Stimulated activated naive CD8-positive, alpha-beta T cell treated with anti-CD3 and anti-CD28 coated beads, Interleukin-15, amount 100 ng/mL, for 72 hours (primary cell): ENCODE results near the gene NPSR1.
A peak's percentile ranks its signal among the peaks of the same experiment; 100 is the strongest.

ENCODE experiments used
- ATAC-seq: fragments of 150-1000 bp; cut with Tn5 transposase; 2 replicates; pipeline ENCODE4 v1.10.0; 2021; ENCODE audit warnings: mild to moderate bottlenecking, moderate library complexity
- DNase-seq, 2 donors: peaks; one replicate each; pipeline ENCODE4 v3.0.0; 2021 to 2022
- H3K27ac Mint-ChIP-seq, 2 donors: one replicate each; pipeline ENCODE4 v1.8.0; 2022; ENCODE audit warnings: mild to moderate bottlenecking in 2 of 2, mixed read lengths in 2 of 2, moderate library complexity in 2 of 2
- H3K27me3 Mint-ChIP-seq: one replicate; pipeline ENCODE4 v1.8.0; 2022; ENCODE audit warnings: mixed read lengths
- H3K4me1 Mint-ChIP-seq: one replicate; pipeline ENCODE4 v1.8.0; 2022; ENCODE audit warnings: mild to moderate bottlenecking, mixed read lengths
- H3K4me3 Mint-ChIP-seq, 2 donors: one replicate each; pipeline ENCODE4 v1.8.0; 2022; ENCODE audit warnings: mild to moderate bottlenecking in 2 of 2, mixed read lengths in 2 of 2, moderate library complexity in 1 of 2
- H3K9me3 Mint-ChIP-seq, 2 donors: one replicate each; pipeline ENCODE4 v1.8.0; 2022; ENCODE audit warnings: mixed read lengths in 2 of 2

Gene NPSR1

DNA sequence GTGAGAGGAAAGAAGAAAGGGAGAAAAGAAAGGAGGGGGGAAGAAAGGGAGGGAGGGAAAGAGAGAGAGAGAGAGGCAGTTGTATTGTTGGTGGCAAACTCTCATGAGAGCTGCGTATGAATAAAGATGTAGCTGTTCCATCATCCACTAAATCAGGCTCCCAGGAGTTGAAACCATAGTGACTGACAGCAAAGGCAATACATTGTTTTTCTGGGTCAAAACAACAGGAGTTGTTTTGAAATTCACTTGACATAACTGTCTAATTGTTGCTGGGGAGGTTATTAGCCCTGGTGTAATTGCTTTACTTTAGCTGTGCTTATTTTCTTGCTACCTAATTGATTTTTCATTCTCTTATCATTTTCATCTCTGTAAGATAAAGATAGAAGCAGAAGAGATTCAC, 173.4 kb downstream of the NPSR1 start:
- Mint-ChIP-seq H3K27me3 (peaks cover 18% of the 10 kb centered on the region), H3K4me3 (no peak overlapping the region), H3K9me3 (no peaks in the 10 kb centered on the region), H3K4me1 (no peaks in the 10 kb centered on the region), H3K27ac (no peak overlapping the region)
- ATAC-seq (no peak), DNase-seq (no peak)

DNA sequence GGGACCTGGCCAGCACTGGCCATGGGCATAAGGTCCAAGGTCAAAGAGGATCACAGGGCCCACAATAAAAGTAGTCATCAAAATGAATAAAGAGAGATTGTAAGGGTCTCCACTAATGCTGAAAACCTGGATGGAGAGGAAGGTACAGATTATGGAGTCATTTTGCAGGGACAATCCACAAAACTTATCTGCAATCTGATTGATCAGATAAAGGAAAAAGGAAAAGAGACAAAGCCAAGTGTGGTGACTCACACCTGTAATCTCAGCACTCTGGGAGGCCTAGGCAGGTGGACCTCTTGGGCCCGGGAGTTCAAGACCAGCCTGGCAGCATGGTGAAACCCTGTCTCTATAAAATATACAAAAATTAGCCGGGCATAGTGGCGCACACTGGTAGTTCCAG, 174.0 kb downstream of the NPSR1 start:
- ATAC-seq (no peak), DNase-seq (no peak)
- no peak overlapping the region for H3K27ac Mint-ChIP-seq
- no peaks in the 10 kb centered on the region for H3K4me1 Mint-ChIP-seq
- H3K4me3 Mint-ChIP-seq: no peak overlapping the region
- H3K27me3 Mint-ChIP-seq: peaks cover 18% of the 10 kb centered on the region
- no peaks in the 10 kb centered on the region for H3K9me3 Mint-ChIP-seq

- H3K4me1 Mint-ChIP-seq: no peaks in the 10 kb centered on the region
- ATAC-seq: no peak
- no peak for DNase-seq
- H3K9me3 Mint-ChIP-seq: no peaks in the 10 kb centered on the region
- peaks cover 20% of the 10 kb centered on the region for H3K27me3 Mint-ChIP-seq
- no peak overlapping the region for H3K4me3 Mint-ChIP-seq
- no peak overlapping the region for H3K27ac Mint-ChIP-seq
Measured at GRCh38 chr7:34835901-34836600, 178.0 kb downstream of the NPSR1 start.

DNA sequence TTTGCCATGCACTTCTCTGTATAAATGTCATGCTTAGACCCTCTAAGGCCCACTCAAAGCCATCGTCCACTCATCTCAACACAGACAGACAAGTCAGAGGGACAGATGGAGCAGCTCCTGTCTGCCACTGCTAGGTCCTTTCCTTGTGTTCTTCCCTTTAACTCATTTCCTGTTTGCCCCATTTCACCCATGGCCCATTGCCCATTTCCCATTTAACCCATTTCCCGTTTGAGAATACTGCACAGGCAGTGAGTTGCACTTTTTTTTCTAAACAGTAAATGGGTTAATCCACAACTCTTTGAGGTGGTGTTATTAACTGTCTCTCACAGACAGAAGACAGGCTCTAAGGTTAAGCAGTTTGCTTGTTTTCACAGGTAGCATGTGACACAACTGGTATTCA, 179.3 kb downstream of the NPSR1 start:
- Mint-ChIP-seq H3K9me3 (no peaks in the 10 kb centered on the region), H3K27me3 (peaks cover 18% of the 10 kb centered on the region), H3K4me1 (no peaks in the 10 kb centered on the region), H3K4me3 (no peak overlapping the region), H3K27ac (no peak overlapping the region)
- ATAC-seq (no peak), DNase-seq (no peak)

DNA sequence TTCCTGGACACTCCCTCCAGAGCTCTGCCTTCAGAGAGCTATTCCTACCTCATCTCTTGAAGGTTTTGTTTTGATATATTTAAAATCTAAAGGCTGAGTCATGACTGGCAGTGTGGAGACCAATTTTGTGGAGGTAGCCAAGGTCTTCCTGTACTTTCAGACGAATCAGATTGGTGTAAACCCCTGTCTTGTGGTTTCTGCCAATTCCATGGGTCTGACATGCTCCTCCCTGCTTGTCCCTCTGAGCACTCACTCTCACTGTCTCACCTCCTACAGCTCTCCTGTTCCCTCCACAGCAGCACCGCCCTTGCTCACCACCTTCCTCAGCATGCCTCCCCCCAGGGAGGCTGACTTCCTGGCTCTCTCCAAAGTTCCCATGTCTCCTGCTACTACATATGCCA, 179.8 kb downstream of the NPSR1 start:
- Mint-ChIP-seq H3K27ac (no peak overlapping the region), H3K4me3 (no peak overlapping the region), H3K27me3 (peaks cover 18% of the 10 kb centered on the region), H3K4me1 (no peaks in the 10 kb centered on the region), H3K9me3 (peaks cover 0 to 3% of the 10 kb centered on the region in 2 donors)
- no peak for DNase-seq
- ATAC-seq: no peak

DNA sequence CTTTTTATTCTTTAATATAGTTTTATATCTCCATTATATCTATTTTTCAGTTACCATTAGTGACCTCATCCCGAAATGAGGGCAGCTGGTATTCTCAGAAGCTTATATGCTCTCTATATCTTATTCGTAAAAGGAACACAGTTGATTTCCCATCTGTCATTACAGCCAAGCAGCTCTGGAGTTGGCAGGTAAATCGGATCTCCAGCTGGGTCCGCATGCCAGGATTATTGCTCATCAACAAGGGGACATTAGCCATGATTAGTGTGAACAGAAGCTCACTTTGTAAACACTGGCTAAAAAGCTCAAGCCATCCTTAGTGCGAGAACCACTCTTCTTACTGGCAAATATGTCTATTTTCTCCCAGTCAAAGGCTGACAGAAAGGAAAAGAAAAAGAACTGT, 180.3 kb downstream of the NPSR1 start:
- Mint-ChIP-seq H3K27me3 (peaks cover 18% of the 10 kb centered on the region), H3K27ac (no peak overlapping the region), H3K4me3 (no peak overlapping the region), H3K9me3 (peaks cover 0 to 8% of the 10 kb centered on the region in 2 donors), H3K4me1 (no peaks in the 10 kb centered on the region)
- no peak for DNase-seq
- no peak for ATAC-seq

DNA sequence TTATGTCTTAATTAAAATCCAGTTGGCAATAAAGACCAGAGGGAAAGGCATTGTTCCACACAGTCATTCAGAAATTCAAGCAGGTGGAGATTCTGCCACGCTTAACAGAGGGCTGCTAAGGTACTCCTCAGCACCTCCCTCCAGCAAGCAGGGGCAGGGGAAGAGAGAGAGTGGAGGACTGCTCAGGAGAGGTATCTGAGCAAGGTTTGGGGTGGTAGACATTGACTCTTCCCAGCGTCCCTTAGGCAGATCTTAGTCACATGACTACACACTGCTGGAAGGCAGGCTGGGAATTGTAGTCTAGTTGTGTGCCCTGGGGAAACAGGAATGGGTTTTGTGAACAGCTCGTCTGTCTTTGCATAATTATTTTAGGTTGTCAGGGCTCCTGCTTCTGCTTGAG, 181.6 kb downstream of the NPSR1 start:
- ATAC-seq: no peak
- peaks cover 0 to 10% of the 10 kb centered on the region in 2 donors for H3K9me3 Mint-ChIP-seq

DNA sequence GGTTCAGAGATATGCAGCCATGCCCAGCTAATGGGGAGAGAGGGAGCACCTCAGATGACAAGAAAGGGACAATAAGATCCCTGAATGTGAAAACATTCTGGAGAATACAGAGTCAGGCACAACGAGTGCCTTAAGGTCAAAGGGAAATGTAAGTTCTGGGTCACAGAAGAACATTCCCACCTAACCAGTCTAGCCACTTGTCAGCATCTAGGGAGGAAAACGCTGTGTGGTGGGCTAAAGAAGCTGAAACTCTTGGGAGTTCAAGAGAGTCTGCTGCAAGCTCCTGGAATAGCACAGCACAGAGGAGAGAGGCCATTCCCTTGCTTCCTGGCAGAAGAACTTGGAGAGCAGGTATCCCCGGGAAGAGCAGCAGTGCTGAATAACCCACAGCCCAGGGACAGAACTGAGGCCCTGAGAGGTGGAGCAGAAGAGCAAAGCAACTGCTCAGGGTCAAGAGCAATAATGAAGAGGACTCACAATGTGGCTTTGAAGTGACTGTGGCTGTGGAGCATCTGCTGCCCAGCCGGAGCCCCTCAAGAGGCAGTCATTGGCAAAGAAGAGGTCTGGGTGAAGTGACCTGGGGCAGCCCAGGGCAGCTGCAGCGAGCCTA, 182.3 kb downstream of the NPSR1 start:
- H3K27me3 Mint-ChIP-seq: peaks cover 18% of the 10 kb centered on the region
- peaks cover 0 to 10% of the 10 kb centered on the region in 2 donors for H3K9me3 Mint-ChIP-seq
- H3K4me3 Mint-ChIP-seq: no peak overlapping the region
- ATAC-seq (no peak), DNase-seq (no peak)
- no peak overlapping the region for H3K27ac Mint-ChIP-seq
- H3K4me1 Mint-ChIP-seq: peaks cover 2% of the 10 kb centered on the region

More for the DNA sequence above, 181.6 kb downstream of the NPSR1 start:
- DNase-seq: no peak
- Mint-ChIP-seq H3K4me1 (no peaks in the 10 kb centered on the region), H3K27me3 (peaks cover 18% of the 10 kb centered on the region), H3K27ac (peak overlapping the region in 1 of 2 donors; percentile 45), H3K4me3 (no peak overlapping the region)

GRCh38 chr7:34841326-34841725, 183.3 kb downstream of the NPSR1 start:
- Mint-ChIP-seq H3K27me3 (peaks cover 18% of the 10 kb centered on the region), H3K27ac (no peak overlapping the region), H3K4me3 (no peak overlapping the region), H3K4me1 (peaks cover 6% of the 10 kb centered on the region), H3K9me3 (peaks cover 0 to 10% of the 10 kb centered on the region in 2 donors)
- no peak for DNase-seq
- no peak for ATAC-seq

DNA sequence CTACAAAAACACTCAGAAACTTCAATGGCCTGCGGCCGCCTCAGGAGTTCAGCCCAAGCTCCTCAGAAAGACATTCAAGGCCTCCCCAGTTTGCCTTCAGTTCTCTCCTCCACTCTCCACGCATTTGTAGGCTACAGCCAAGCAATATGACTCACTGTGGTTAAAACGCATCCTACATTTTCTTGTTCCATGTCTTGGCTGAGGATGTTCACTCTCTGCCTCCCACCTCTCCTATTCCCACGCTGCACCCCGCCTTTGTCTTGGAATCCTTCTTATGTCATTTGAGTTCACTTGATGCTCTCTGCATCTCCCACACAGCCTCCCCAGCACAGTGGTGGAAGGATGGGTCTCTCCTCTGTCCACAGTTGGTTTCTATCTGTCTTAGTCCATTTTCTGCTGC, 184.8 kb downstream of the NPSR1 start:
- ATAC-seq: no peak
- H3K9me3 Mint-ChIP-seq: peaks cover 0 to 10% of the 10 kb centered on the region in 2 donors
- H3K27me3 Mint-ChIP-seq: peaks cover 16% of the 10 kb centered on the region
- DNase-seq: no peak
- H3K27ac Mint-ChIP-seq: no peak overlapping the region
- peaks cover 6% of the 10 kb centered on the region for H3K4me1 Mint-ChIP-seq
- no peak overlapping the region for H3K4me3 Mint-ChIP-seq

- ATAC-seq (no peak), DNase-seq (no peak)
- no peak overlapping the region for H3K27ac Mint-ChIP-seq
- peaks cover 23% of the 10 kb centered on the region for H3K27me3 Mint-ChIP-seq
- H3K4me1 Mint-ChIP-seq: peaks cover 11% of the 10 kb centered on the region
- H3K4me3 Mint-ChIP-seq: no peak overlapping the region
- peaks cover 0 to 10% of the 10 kb centered on the region in 2 donors for H3K9me3 Mint-ChIP-seq
Measured at GRCh38 chr7:34844406-34844805, 186.4 kb downstream of the NPSR1 start.

DNA sequence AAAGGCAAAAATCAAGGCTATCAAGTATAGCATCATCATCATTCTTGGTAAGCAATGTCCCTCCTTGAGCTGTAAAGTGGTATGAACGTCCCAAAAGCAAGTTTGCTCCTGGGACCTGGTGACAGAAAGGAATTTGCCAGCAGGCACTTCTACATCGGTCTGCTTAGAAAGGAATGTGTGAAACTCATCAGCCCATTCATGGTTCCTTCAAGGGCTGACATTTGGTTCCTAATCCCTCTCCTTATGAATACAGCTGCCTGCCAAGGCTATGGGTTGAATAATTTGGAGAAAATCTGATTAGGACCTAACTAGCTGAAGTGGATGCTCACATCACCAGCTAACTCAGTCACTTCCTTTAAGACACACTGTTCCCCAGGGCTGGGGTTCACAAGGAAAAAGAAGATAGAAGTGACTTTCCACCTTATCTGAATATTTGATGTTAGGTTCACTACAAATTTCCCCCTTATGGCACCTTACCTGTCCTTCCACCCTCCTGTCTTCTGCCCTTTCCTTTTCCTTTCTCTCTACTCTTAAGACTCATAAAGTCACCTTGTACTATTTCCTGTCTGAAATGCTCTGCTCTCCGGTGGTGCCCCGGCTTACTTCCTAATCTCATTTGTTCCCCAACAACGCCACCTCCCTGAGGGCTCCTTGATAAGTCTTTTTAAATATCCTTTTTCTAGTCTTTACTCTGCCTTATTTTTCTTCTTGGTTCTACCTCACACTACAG, 187.1 kb downstream of the NPSR1 start:
- ATAC-seq (no peak), DNase-seq (no peak)
- Mint-ChIP-seq H3K4me3 (no peak overlapping the region), H3K27ac (peak overlapping the region in 1 of 2 donors; percentile 2), H3K4me1 (peaks cover 11% of the 10 kb centered on the region), H3K27me3 (peaks cover 27% of the 10 kb centered on the region), H3K9me3 (peaks cover 0 to 10% of the 10 kb centered on the region in 2 donors)

DNA sequence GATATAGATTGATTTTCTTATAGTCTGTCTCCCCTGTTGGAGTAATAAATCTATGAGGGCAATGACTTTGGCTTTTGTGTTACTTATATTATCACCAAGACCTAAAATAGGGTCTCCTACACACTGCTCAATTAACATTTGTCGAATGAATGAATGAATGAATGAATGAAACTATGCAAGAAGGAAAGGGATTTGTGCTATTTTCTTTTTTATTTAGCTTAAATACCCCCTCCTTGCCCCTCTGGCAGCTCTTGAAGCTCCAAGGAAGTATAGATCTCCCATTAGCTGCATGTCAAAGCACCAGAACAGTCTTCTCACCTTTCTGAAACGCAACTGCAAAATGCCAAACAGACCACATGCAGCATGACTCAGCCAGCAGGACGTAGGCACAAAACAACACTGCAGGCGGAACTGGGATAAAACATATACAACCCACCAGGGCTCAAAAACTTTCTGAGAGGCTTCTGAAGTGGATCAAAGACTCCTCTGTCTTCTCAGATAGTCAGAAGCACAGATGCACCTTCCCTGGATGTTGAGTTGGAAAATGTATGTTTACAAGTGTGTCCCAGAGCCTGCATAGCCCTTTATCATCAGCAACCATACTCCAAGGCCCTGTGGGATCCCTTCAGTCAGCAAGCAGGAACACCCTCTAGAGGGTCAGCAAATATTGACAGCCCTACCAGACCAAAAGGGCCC, 187.8 kb downstream of the NPSR1 start:
- Mint-ChIP-seq H3K27ac (peak overlapping the region in 1 of 2 donors; percentile 2), H3K4me1 (peaks cover 11% of the 10 kb centered on the region), H3K9me3 (peaks cover 0 to 10% of the 10 kb centered on the region in 2 donors), H3K27me3 (peaks cover 30% of the 10 kb centered on the region), H3K4me3 (no peak overlapping the region)
- DNase-seq (no peak), ATAC-seq (no peak)

GRCh38 chr7:34846976-34847375, 189.0 kb downstream of the NPSR1 start:
- no peak overlapping the region for H3K4me3 Mint-ChIP-seq
- peaks cover 11% of the 10 kb centered on the region for H3K4me1 Mint-ChIP-seq
- DNase-seq: no peak
- peaks cover 0 to 10% of the 10 kb centered on the region in 2 donors for H3K9me3 Mint-ChIP-seq
- H3K27ac Mint-ChIP-seq: no peak overlapping the region
- peaks cover 40% of the 10 kb centered on the region for H3K27me3 Mint-ChIP-seq
- ATAC-seq: no peak

DNA sequence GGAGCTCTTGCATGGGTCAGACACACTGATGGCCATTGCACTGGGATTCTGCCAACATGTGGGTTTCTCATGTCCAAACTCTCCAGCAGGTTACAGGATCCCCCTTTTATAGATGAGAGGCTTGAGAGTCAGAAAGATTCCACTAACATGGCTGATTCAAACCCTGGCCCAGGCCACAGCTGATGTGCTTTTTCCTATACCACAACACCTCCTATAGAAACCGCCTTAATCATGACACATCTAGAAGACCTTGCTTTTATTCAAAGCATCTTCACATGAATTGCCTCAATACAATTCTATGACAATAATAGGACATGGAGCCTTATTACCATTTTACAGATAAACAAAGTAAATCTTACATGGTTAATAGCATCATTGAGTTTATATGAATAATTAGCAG, 190.7 kb downstream of the NPSR1 start:
- no peak overlapping the region for H3K4me3 Mint-ChIP-seq
- H3K4me1 Mint-ChIP-seq: peaks cover 11% of the 10 kb centered on the region
- no peaks in the 10 kb centered on the region for H3K9me3 Mint-ChIP-seq
- peaks cover 40% of the 10 kb centered on the region for H3K27me3 Mint-ChIP-seq
- ATAC-seq: no peak
- H3K27ac Mint-ChIP-seq: no peak overlapping the region
- DNase-seq: no peak
